ENCODE measurements around the gene PAPPA2. TPM values are rescaled to one million over a fixed set of nuclear protein-coding genes. Genes with fewer than 3 reads are reported as not detected.

Gene PAPPA2
- total RNA-seq, 1 experiment from 2014 or later, result 0.81 TPM

- Histone ChIP-seq H3K9me3 (ENCODE audit: control insufficient read depth, low read depth, low read length) (no peaks in the 10 kb centered on the region), H3K23ac (ENCODE audit: insufficient read length, low read depth, low read length) (no peak overlapping the region), H2BK20ac (ENCODE audit: low read depth, low read length, poor library complexity, severe bottlenecking) (no peak overlapping the region), H3K4me2 (ENCODE audit: insufficient read depth, insufficient read length, low read length) (no peak overlapping the region), H3K27ac (ENCODE audit: insufficient read length, low read depth, low read length) (no peak overlapping the region), H3T11ph (ENCODE audit: low read length) (no peak overlapping the region), H3K56ac (ENCODE audit: insufficient read length, low read depth, low read length) (no peak overlapping the region), H3K23me2 (ENCODE audit: insufficient read length, low read depth, low read length, poor library complexity, severe bottlenecking) (no peaks in the 10 kb centered on the region), H2BK5ac (ENCODE audit: insufficient read length, low read length) (no peak overlapping the region), H2BK120ac (ENCODE audit: low read depth, low read length, poor library complexity, severe bottlenecking) (no peak overlapping the region), H2AFZ (ENCODE audit: low read length) (no peak overlapping the region), H4K91ac (ENCODE audit: insufficient read length, low read depth, low read length) (no peak overlapping the region), H3K14ac (ENCODE audit: insufficient read depth, low read length) (no peak overlapping the region), H3K4me1 (ENCODE audit: insufficient read depth, low read length) (no peaks in the 10 kb centered on the region), H3K9ac (ENCODE audit: extremely low read depth, insufficient read length, low read length) (no peak overlapping the region), H4K8ac (replicated peaks; ENCODE audit: insufficient read length, low read depth, low read length) (no peak overlapping the region), H3K4ac (ENCODE audit: low read depth, low read length) (no peak overlapping the region), H2BK12ac (ENCODE audit: insufficient read length, low read depth, low read length) (no peak overlapping the region), H3K79me2 (ENCODE audit: insufficient read depth, low read length) (no peaks in the 10 kb centered on the region), H4K20me1 (ENCODE audit: control insufficient read depth, insufficient read depth, insufficient read length) (no peaks in the 10 kb centered on the region), H3K27me3 (ENCODE audit: insufficient read depth, low read length) (no peaks in the 10 kb centered on the region), H2BK15ac (ENCODE audit: low read depth, low read length) (no peak overlapping the region), H3K18ac (ENCODE audit: insufficient read length, low read depth, low read length) (no peak overlapping the region), H3K79me1 (ENCODE audit: insufficient read depth, low read depth, low read length, poor library complexity, severe bottlenecking) (no peaks in the 10 kb centered on the region), H2AK5ac (ENCODE audit: insufficient read length, low read length) (no peak overlapping the region), H4K5ac (ENCODE audit: insufficient read length, low read depth, low read length) (no peak overlapping the region)
- Mint-ChIP-seq H3K4me1 (peaks cover 7 to 8% of the 10 kb centered on the region in 2 experiments), H3K27me3 (ENCODE audit: low read depth) (peaks cover 4% of the 10 kb centered on the region; the same call in 1 of the 2 replicates), H3K27ac (no peak overlapping the region), H3K9me3 (no peaks in the 10 kb centered on the region), H3K4me3 (no peak overlapping the region), H3K36me3 (ENCODE audit: insufficient read depth in 1 of 3, low read depth in 3 of 3) (no peaks in the 10 kb centered on the region)
- DNase-seq, result no peak
- TF ChIP-seq CTCF (conservative IDR thresholded peaks at IDR 0.05), result no peak
Measured at GRCh38 chr1:176436251-176436650, 26.7 kb upstream of the PAPPA2 start.
